RWPE2 (cell line): Measurements from ENCODE around the gene AHCYL1.

ENCODE experiments used
- ATAC-seq: fragments of 200-7000 bp; cut with Tn5 transposase; 3 replicates; pipeline ENCODE4 v1.9.1; 2021; ENCODE audit warnings: low read depth
- DNase-seq: peaks from one replicate; pipeline ENCODE4 v3.0.0-alpha.2; 2020; ENCODE audit warnings: low spot score
- H3K27ac ChIP-seq: fragments of 450-650 bp; 2 replicates; pipeline ENCODE4 v1.5.1; 2017; ENCODE audit warnings: mild to moderate bottlenecking; ENCODE audit not compliant: poor library complexity, severe bottlenecking
- H3K27me3 ChIP-seq: fragments of 250-450 bp; sonication (Bioruptor Pico); 2 replicates; pipeline ENCODE4 v1.5.1; 2021; ENCODE audit warnings: mild to moderate bottlenecking, moderate library complexity; ENCODE audit not compliant: insufficient read depth, poor library complexity, severe bottlenecking
- H3K36me3 ChIP-seq: fragments of 250-450 bp; sonication (Bioruptor Pico); 2 replicates; pipeline ENCODE4 v1.5.1; 2020; ENCODE audit warnings: low read depth, mild to moderate bottlenecking, moderate library complexity
- H3K4me1 ChIP-seq: fragments of 250-450 bp; sonication (Bioruptor Pico); 2 replicates; pipeline ENCODE4 v1.5.1; 2021; ENCODE audit warnings: mild to moderate bottlenecking, moderate library complexity; ENCODE audit not compliant: insufficient read depth, poor library complexity, severe bottlenecking
- H3K4me3 ChIP-seq: fragments of 250-450 bp; sonication (Bioruptor Pico); 2 replicates; pipeline ENCODE4 v1.5.1; 2021; ENCODE audit warnings: mild to moderate bottlenecking, moderate library complexity; ENCODE audit not compliant: severe bottlenecking
- H3K9me3 ChIP-seq: fragments of 250-450 bp; sonication (Bioruptor Pico); 2 replicates; pipeline ENCODE4 v1.5.1; 2021; ENCODE audit warnings: mild to moderate bottlenecking, moderate library complexity; ENCODE audit not compliant: severe bottlenecking
- CTCF ChIP-seq: fragments of 450-650 bp; IDR thresholded peaks from one replicate; pipeline ENCODE4 v1.5.1; 2017; ENCODE audit warnings: mild to moderate bottlenecking, moderate library complexity; ENCODE audit not compliant: poor library complexity, severe bottlenecking

The AHCYL1 gene

DNA sequence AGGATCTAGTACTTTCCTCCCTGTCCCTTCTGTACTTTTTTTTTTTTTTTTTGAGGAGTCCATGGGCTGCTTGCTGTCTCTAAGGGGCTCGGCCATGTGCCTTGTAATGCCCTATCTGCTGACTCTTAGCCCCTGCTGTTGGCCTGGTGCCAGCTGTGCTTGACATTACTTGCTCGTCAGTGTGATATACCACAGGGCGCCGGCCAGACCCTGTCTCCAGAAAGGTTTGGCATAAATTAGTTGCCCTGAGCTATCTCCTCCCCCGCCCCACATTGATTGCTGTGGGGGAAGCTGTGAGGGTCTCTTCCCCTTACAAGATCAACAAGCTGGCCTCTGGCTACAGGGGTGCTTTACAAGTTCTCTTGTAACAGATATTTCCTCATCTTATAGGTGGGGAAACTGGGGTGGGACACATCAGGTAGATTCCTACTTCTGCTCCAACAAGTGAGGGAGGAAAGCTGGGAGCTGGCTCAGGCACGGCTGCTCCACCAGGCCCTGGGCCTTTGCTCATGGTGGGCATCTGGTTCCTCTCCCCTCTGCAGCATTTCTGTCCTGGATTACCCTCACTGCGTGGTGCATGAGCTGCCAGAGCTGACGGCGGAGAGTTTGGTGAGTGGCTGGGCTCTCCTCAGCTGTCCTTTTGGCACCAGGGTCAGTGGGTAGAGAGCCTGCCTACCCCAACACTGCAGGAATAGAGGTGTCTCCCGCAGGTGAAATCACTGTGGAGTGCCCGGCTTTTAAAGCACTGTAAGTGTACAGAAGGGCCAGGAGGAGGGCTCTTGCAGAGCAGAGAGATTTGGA lies 65.4 kb downstream of the AHCYL1 start:
- Histone ChIP-seq H3K36me3 (peaks cover 92% of the 10 kb centered on the region), H3K9me3 (no peaks in the 10 kb centered on the region), H3K4me1 (no peaks in the 10 kb centered on the region), H3K4me3 (no peak overlapping the region), H3K27ac (no peak overlapping the region), H3K27me3 (no peaks in the 10 kb centered on the region)
- ATAC-seq, result no peak
- TF ChIP-seq CTCF, result no peak
- no peak for DNase-seq

GRCh38 chr1:110050602-110051261 lies 66.2 kb downstream of the AHCYL1 start:
- ATAC-seq, result no peak
- TF ChIP-seq CTCF, result no peak
- no peak overlapping the region for H3K4me3 ChIP-seq
- H3K27me3 ChIP-seq, result no peaks in the 10 kb centered on the region
- no peaks in the 10 kb centered on the region for H3K4me1 ChIP-seq
- no peaks in the 10 kb centered on the region for H3K9me3 ChIP-seq
- peaks cover 92% of the 10 kb centered on the region for H3K36me3 ChIP-seq
- no peak overlapping the region for H3K27ac ChIP-seq
- no peak for DNase-seq

DNA sequence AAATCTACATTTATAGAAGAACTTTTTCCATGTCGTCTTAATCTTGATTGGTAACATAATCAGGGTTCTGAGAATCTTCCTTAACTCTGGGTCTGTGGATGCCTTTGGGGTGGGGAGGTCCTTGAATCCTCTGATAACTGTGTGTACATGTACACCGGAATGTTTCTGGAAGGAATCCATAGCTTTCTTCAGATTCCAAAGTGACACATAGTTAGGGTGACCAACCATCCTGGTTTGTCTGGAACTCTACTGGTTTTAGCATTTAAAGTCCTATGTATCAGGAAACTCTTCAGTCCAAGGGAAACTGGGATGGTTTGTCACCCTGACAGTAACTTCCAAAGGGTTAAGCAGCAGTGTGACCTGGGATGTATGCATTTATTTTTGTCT lies 66.7 kb downstream of the AHCYL1 start:
- DNase-seq (no peak), ATAC-seq (no peak)
- no peaks in the 10 kb centered on the region for H3K27me3 ChIP-seq
- H3K4me3 ChIP-seq, result no peak overlapping the region
- no peaks in the 10 kb centered on the region for H3K4me1 ChIP-seq
- H3K9me3 ChIP-seq, result no peaks in the 10 kb centered on the region
- no peak overlapping the region for H3K27ac ChIP-seq
- peaks cover 92% of the 10 kb centered on the region for H3K36me3 ChIP-seq
- TF ChIP-seq CTCF, result no peak

DNA sequence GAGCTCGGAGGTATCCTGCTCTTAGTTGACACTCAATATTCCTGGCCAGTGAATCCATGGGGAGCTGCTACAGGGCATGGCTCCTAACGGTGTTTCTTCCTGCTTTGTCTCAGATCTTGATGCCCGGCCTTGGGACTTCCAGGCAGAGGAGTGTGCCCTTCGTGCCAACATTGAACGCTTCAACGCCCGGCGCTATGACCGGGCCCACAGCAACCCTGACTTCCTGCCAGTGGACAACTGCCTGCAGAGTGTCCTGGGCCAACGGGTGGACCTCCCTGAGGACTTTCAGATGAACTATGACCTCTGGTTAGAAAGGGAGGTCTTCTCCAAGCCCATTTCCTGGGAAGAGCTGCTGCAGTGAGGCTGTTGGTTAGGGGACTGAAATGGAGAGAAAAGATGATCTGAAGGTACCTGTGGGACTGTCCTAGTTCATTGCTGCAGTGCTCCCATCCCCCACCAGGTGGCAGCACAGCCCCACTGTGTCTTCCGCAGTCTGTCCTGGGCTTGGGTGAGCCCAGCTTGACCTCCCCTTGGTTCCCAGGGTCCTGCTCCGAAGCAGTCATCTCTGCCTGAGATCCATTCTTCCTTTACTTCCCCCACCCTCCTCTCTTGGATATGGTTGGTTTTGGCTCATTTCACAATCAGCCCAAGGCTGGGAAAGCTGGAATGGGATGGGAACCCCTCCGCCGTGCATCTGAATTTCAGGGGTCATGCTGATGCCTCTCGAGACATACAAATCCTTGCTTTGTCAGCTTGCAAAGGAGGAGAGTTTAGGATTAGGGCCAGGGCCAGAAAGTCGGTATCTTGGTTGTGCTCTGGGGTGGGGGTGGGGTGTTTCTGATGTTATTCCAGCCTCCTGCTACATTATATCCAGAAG lies 69.2 kb downstream of the AHCYL1 start:
- ATAC-seq, result peak; percentile 70
- TF ChIP-seq CTCF, result peak; percentile 89
- DNase-seq, result no peak
- Histone ChIP-seq H3K4me1 (no peaks in the 10 kb centered on the region), H3K27ac (no peak overlapping the region), H3K4me3 (no peak overlapping the region), H3K36me3 (peaks cover 79% of the 10 kb centered on the region), H3K9me3 (no peaks in the 10 kb centered on the region), H3K27me3 (no peaks in the 10 kb centered on the region)
